ENCODE results near the gene MMP10. TPM values are rescaled to one million over a fixed set of nuclear protein-coding genes. Genes with fewer than 3 reads are reported as not detected.

Gene MMP10
- total and polyA plus RNA-seq, 7 donors: 0.14 to 0.17 TPM; not detected in 5

DNA sequence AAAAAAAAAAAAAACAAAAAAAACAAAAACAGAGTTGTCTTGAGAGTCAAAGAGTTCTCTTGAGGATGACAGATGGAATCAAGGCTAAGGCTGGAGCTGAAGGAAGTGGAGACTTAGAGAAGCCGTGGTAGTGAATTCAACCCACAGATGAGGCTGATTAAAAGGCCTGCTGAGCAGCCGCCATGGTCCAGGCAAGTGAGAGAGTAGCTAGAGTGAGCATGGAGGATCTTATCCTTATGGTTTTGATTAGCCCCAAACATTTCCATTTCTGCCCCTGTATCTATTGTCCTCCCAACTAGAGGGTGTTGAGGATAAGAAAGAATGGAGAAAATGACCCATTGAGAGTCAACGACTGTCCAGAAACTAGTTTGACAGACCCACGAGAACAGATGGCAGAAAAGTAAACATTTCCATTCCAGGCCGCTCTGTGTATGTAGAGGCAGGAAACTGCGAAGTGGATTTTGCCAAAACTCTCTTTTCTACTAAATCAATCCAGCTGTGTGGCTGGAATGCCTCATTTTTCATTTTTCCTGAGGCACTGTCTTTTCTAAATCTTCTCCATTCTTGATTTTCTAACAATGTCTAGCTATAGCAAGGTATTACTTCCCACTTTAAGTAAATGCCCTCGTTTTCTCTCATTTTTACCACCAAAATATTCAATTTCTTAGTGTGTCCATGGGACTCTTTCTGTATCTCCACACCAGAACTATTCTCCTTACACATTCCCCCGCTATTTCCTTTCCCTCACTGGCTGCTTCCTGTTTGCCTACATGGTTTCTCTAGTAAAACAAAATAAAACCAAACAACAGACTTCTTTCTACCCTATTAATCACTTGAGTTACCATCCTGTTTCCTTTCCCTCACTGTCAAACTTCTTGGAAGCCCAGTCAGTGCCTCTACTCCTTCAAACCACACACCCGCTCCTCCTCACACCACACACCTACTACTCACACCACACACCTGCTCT lies 50.3 kb downstream of the MMP10 start:
- intact Hi-C loops (cut with DNase I): loop anchor here in 1 of 2 donors (10.0 kb wide), 1 partner anchor 215 kb away; no protein-coding TSS in a partner anchor
- Histone ChIP-seq H3K27me3 (ENCODE audit: insufficient read depth in 3 of 3, low read length in 2 of 3) (no peaks in the 10 kb centered on the region), H3K27ac (no peak overlapping the region), H3K4me3 (no peak overlapping the region), H3K9me3 (no peaks in the 10 kb centered on the region), H3K36me3 (ENCODE audit: insufficient read depth in 1 of 2, low read depth in 1 of 2) (no peaks in the 10 kb centered on the region), H3K4me1 (no peaks in the 10 kb centered on the region)
- DNase-seq (no peak), ATAC-seq (no peak)
- WGBS, 3 donors: 55 to 63% (median 58%) methylated on average over 9 of the region's 9 CpGs
- TF ChIP-seq CTCF (IDR thresholded peaks at IDR 0.05): no peak

- Histone ChIP-seq H3K27ac (no peak overlapping the region), H3K4me1 (no peaks in the 10 kb centered on the region), H3K36me3 (ENCODE audit: insufficient read depth in 1 of 2, low read depth in 1 of 2) (no peaks in the 10 kb centered on the region), H3K27me3 (ENCODE audit: insufficient read depth in 3 of 3, low read length in 2 of 3) (no peaks in the 10 kb centered on the region), H3K4me3 (no peak overlapping the region), H3K9me3 (no peaks in the 10 kb centered on the region)
- no peak for TF ChIP-seq CTCF (IDR thresholded peaks at IDR 0.05)
- ATAC-seq: no peak
- DNase-seq: no peak
- WGBS, 3 donors: 78 to 80% (median 80%) methylated on average over 2 of the region's 2 CpGs
- intact Hi-C loops (cut with DNase I): no loop called here
These were observed 52.5 kb downstream of the MMP10 start for GRCh38 chr11:102727890-102728289.

- no peak for ATAC-seq
- H3K27ac ChIP-seq: no peak within 1 kb of the TSS
- H3K4me1 ChIP-seq: no peaks in the 10 kb centered on the region
- H3K9me3 ChIP-seq: no peaks in the 10 kb centered on the region
- no peak within 1 kb of the TSS for H3K4me3 ChIP-seq
- no peak for DNase-seq
- WGBS, 3 donors: 27 to 36% (median 35%) methylated on average over 2 of the region's 2 CpGs
- no peak for TF ChIP-seq CTCF (IDR thresholded peaks at IDR 0.05)
- no peaks in the 10 kb centered on the region for H3K27me3 ChIP-seq (ENCODE audit: insufficient read depth in 3 of 3, low read length in 2 of 3)
- H3K36me3 ChIP-seq (ENCODE audit: insufficient read depth in 1 of 2, low read depth in 1 of 2): no peaks in the 10 kb centered on the region
- intact Hi-C loops (cut with DNase I): no loop called here
These were observed 55.4 kb downstream of the MMP10 start, which contains the start of gene MMP8 for GRCh38 chr11:102724904-102725500. Gene MMP8 (minus strand): TSS chr11:102724954. CDS start chr11:102724855, 99 bp downstream.

GRCh38 chr11:102722821-102723220 lies 57.6 kb downstream of the MMP10 start:
- no peak for ATAC-seq
- Histone ChIP-seq H3K4me1 (no peaks in the 10 kb centered on the region), H3K9me3 (no peaks in the 10 kb centered on the region), H3K36me3 (ENCODE audit: insufficient read depth in 1 of 2, low read depth in 1 of 2) (no peaks in the 10 kb centered on the region), H3K4me3 (no peak overlapping the region), H3K27ac (no peak overlapping the region), H3K27me3 (ENCODE audit: insufficient read depth in 3 of 3, low read length in 2 of 3) (no peaks in the 10 kb centered on the region)
- no peak for TF ChIP-seq CTCF (IDR thresholded peaks at IDR 0.05)
- no peak for DNase-seq
- intact Hi-C loops (cut with DNase I): no loop called here

Other genes starting within 250 kb of the MMP10 start
- gene MMP7, start 249.9 kb downstream of the MMP10 start, total RNA-seq: not detected
- gene MMP7, start 249.9 kb downstream of the MMP10 start, polyA plus RNA-seq: under 1 TPM in 1 of 3 donors, not detected in 2; 0.31 TPM
- not detected for gene MMP20, start 155.3 kb downstream of the MMP10 start, total RNA-seq
- gene MMP20, start 155.3 kb downstream of the MMP10 start, polyA plus RNA-seq: not detected
- gene MMP27, start 74.9 kb downstream of the MMP10 start, total RNA-seq: not detected
- gene MMP27, start 74.9 kb downstream of the MMP10 start, polyA plus RNA-seq: under 1 TPM in 2 of 3 donors, not detected in 1; 0.06 to 0.08 TPM
- gene MMP8, start 55.7 kb downstream of the MMP10 start, total RNA-seq: under 1 TPM in 2 of 4 donors, not detected in 2; 0.12 to 0.59 TPM
- gene MMP8, start 55.7 kb downstream of the MMP10 start, polyA plus RNA-seq: under 1 TPM; 0.03 to 0.04 (median 0.04) TPM
- gene MMP1, start 17.5 kb upstream of the MMP10 start, total RNA-seq: under 1 TPM in 3 of 4 donors, not detected in 1; 0.17 to 0.77 (median 0.54) TPM
- gene MMP1, start 17.5 kb upstream of the MMP10 start, polyA plus RNA-seq: 1 to 10 TPM in 1 of 3 donors, under 1 TPM in 2; 0.03 to 4.7 (median 0.25) TPM
- 1 to 10 TPM in 2 of 4 donors, under 1 TPM in 2; 0.17 to 5.7 (median 0.94) TPM for gene MMP3, start 63.0 kb upstream of the MMP10 start, total RNA-seq
- gene MMP3, start 63.0 kb upstream of the MMP10 start, polyA plus RNA-seq: 1 to 10 TPM in 2 of 3 donors, under 1 TPM in 1; 0.68 to 7.3 (median 2.0) TPM
- not detected for gene MMP12, start 94.4 kb upstream of the MMP10 start, total RNA-seq
- not detected for gene MMP12, start 94.4 kb upstream of the MMP10 start, polyA plus RNA-seq
- gene MMP13, start 175.1 kb upstream of the MMP10 start, total RNA-seq: not detected
- not detected for gene MMP13, start 175.1 kb upstream of the MMP10 start, polyA plus RNA-seq

Measured in psoas muscle (tissue), 8 donors.